ENCODE results near the gene GON4L.

Gene GON4L

GRCh38 chr1:155713075-155713474 lies 143.9 kb downstream of the GON4L start:
- no peak for TF ChIP-seq CREB1 (IDR thresholded peaks at IDR 0.05; ENCODE audit: low read depth)
- TF ChIP-seq TEAD4 (IDR thresholded peaks at IDR 0.05) = no peak
- no peak for TF ChIP-seq REST (IDR thresholded peaks at IDR 0.05; ENCODE audit: low read depth)
- no peak for TF ChIP-seq TAF1 (IDR thresholded peaks at IDR 0.05; ENCODE audit: low read depth)
- no peak for TF ChIP-seq ZBTB7A (IDR thresholded peaks at IDR 0.05; ENCODE audit: low read depth)
- no peak for TF ChIP-seq EGR1 (IDR thresholded peaks at IDR 0.05)
- TF ChIP-seq TCF12 (IDR thresholded peaks at IDR 0.05; ENCODE audit: low read depth) = no peak
- no peak for TF ChIP-seq NFIC (IDR thresholded peaks at IDR 0.05)
- no peak for TF ChIP-seq MAX (IDR thresholded peaks at IDR 0.05)
- TF ChIP-seq, protein P1, sequence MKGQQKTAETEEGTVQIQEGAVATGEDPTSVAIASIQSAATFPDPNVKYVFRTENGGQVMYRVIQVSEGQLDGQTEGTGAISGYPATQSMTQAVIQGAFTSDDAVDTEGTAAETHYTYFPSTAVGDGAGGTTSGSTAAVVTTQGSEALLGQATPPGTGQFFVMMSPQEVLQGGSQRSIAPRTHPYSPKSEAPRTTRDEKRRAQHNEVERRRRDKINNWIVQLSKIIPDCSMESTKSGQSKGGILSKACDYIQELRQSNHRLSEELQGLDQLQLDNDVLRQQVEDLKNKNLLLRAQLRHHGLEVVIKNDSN (IDR thresholded peaks at IDR 0.05) = no peak
- no peak for TF ChIP-seq EP300 (IDR thresholded peaks at IDR 0.05; ENCODE audit: borderline replicate concordance)
- TF ChIP-seq CEBPB (IDR thresholded peaks at IDR 0.05) = no peak
- TF ChIP-seq RAD21 (IDR thresholded peaks at IDR 0.05; ENCODE audit: low read depth) = no peak
- TF ChIP-seq YY1 (IDR thresholded peaks at IDR 0.05; ENCODE audit: low read depth) = no peak
- no peak for TF ChIP-seq FOXM1 (IDR thresholded peaks at IDR 0.05; ENCODE audit: borderline replicate concordance, low read depth)

GRCh38 chr1:155712636-155713035 lies 144.4 kb downstream of the GON4L start:
- TF ChIP-seq RAD21 (IDR thresholded peaks at IDR 0.05; ENCODE audit: low read depth) = peak; percentile 37; the same call in 1 of the 2 replicates

DNA sequence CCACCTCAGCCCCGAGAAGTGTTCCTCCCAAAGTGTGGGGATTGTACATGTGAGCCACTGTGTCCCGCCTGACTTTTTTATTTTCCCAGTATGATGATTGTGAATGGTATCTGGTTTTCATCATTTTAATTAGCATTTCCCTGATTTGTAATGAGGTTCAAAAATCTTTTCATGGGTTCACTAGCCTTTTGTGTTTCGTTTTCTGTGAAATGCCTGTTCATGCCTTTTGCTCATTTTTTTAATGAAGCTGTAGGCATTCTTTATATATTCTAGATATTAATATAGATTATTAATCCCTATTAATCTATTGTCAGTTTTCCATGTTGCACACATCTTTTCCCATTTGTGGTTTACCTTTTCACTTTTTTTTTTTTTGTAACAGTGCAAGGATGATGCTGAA lies 147.6 kb downstream of the GON4L start:
- TF ChIP-seq, protein P1 (IDR thresholded peaks at IDR 0.05) = no peak
- TF ChIP-seq ZBTB7A (IDR thresholded peaks at IDR 0.05; ENCODE audit: low read depth) = no peak
- TF ChIP-seq NFIC (IDR thresholded peaks at IDR 0.05) = no peak
- TF ChIP-seq EP300 (IDR thresholded peaks at IDR 0.05; ENCODE audit: borderline replicate concordance) = no peak

- no peak for TF ChIP-seq MAX (IDR thresholded peaks at IDR 0.05)
- TF ChIP-seq YY1 (IDR thresholded peaks at IDR 0.05; ENCODE audit: low read depth) = no peak
- no peak for TF ChIP-seq REST (IDR thresholded peaks at IDR 0.05; ENCODE audit: low read depth)
- no peak for TF ChIP-seq CEBPB (IDR thresholded peaks at IDR 0.05)
- no peak for TF ChIP-seq TEAD4 (IDR thresholded peaks at IDR 0.05)
- no peak for TF ChIP-seq CREB1 (IDR thresholded peaks at IDR 0.05; ENCODE audit: low read depth)
- TF ChIP-seq RAD21 (IDR thresholded peaks at IDR 0.05; ENCODE audit: low read depth) = no peak
- TF ChIP-seq TAF1 (IDR thresholded peaks at IDR 0.05; ENCODE audit: low read depth) = no peak
- no peak for TF ChIP-seq NFIC (IDR thresholded peaks at IDR 0.05)
- TF ChIP-seq FOXM1 (IDR thresholded peaks at IDR 0.05; ENCODE audit: borderline replicate concordance, low read depth) = no peak
- no peak for TF ChIP-seq TCF12 (IDR thresholded peaks at IDR 0.05; ENCODE audit: low read depth)
- TF ChIP-seq ZBTB7A (IDR thresholded peaks at IDR 0.05; ENCODE audit: low read depth) = no peak
- TF ChIP-seq EP300 (IDR thresholded peaks at IDR 0.05; ENCODE audit: borderline replicate concordance) = no peak
- TF ChIP-seq, protein P1 (IDR thresholded peaks at IDR 0.05) = no peak
These were observed 150.9 kb downstream of the GON4L start for GRCh38 chr1:155706139-155706538.

DNA sequence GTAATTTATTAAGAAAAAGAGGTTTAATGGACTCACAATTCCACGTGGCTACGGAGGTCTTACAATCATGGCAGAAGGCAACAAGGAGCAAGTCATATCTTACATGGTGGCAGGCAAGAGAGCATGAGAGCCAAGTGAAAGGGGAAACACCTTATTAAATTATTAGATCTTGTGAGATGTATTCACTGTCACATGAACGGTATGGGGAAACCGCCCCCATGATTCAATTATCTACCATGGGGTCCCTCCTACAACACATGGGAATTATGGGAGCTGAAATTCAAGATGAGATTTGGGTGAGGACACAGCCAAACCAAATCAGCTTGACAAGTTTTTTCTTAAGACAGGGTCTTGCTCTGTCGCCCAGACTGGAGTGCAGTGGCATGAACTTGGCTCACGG lies 153.8 kb downstream of the GON4L start:
- no peak for TF ChIP-seq NFIC (IDR thresholded peaks at IDR 0.05)
- no peak for TF ChIP-seq YY1 (IDR thresholded peaks at IDR 0.05; ENCODE audit: low read depth)
- TF ChIP-seq REST (IDR thresholded peaks at IDR 0.05; ENCODE audit: low read depth) = no peak
- no peak for TF ChIP-seq EP300 (IDR thresholded peaks at IDR 0.05; ENCODE audit: borderline replicate concordance)
- TF ChIP-seq RAD21 (IDR thresholded peaks at IDR 0.05; ENCODE audit: low read depth) = no peak
- no peak for TF ChIP-seq TAF1 (IDR thresholded peaks at IDR 0.05; ENCODE audit: low read depth)
- no peak for TF ChIP-seq MAX (IDR thresholded peaks at IDR 0.05)
- no peak for TF ChIP-seq CEBPB (IDR thresholded peaks at IDR 0.05)
- no peak for TF ChIP-seq CREB1 (IDR thresholded peaks at IDR 0.05; ENCODE audit: low read depth)
